ENCODE results near the gene MED31.

MED31 gene

GRCh38 chr17:6641247-6641863 is 10.1 kb downstream of the MED31 start:
- no peak for TF ChIP-seq CTCF (IDR thresholded peaks at IDR 0.05)

- no peak for TF ChIP-seq CTCF (IDR thresholded peaks at IDR 0.05)
Measured at GRCh38 chr17:6640536-6641246, 10.7 kb downstream of the MED31 start, which contains the start of the genes KIAA0753 and TXNDC17. Gene KIAA0753, minus strand, starts transcription at chr17:6640711. Its CDS starts 5,608 bp downstream, at chr17:6635103. Gene TXNDC17, plus strand, starts transcription at chr17:6641060. Its CDS starts 23 bp downstream, at chr17:6641083.

GRCh38 chr17:6639586-6640535 is 11.5 kb downstream of the MED31 start:
- TF ChIP-seq CTCF (IDR thresholded peaks at IDR 0.05), result no peak

- TF ChIP-seq CTCF (IDR thresholded peaks at IDR 0.05), result no peak
Measured at GRCh38 chr17:6639014-6639585, 12.3 kb downstream of the MED31 start.

- no peak for TF ChIP-seq CTCF (IDR thresholded peaks at IDR 0.05)
Measured at GRCh38 chr17:6638046-6638908, 13.1 kb downstream of the MED31 start.

- no peak for TF ChIP-seq CTCF (IDR thresholded peaks at IDR 0.05)
Measured at GRCh38 chr17:6637458-6637840, 14.0 kb downstream of the MED31 start.

Data from LNCAP (cell line).